MCF 10A (cell line): ENCODE data around the gene PFKP. TPM values are rescaled to one million over a fixed set of nuclear protein-coding genes. Genes with fewer than 3 reads are reported as not detected.

Experiments
- BruUV-seq: library from RNA; stranded (reverse); fragments of 400-500 nt; replicated peaks from 2 replicates; lab custom pipeline; 2021; lab: Mats Ljungman, UMichigan
- CTCF ChIA-PET: fragments of 300-600 bp; sonication (Branson Sonifier 250); formaldehyde crosslinking; extraction: SDS; loops from one replicate; lab custom pipeline; 2021; ENCODE audit warnings: antibody characterized with exemption, inconsistent platforms; lab: Yijun Ruan, JAX
- POLR2A ChIA-PET: fragments of 300-600, 350-650 bp; sonication (Branson Sonifier 250); formaldehyde crosslinking; extraction: SDS; loops from one replicate; lab custom pipeline; 2020; ENCODE audit warnings: antibody characterized with exemption, inconsistent platforms; lab: Yijun Ruan, JAX
- DNase-seq: peaks from one replicate; pipeline ENCODE4 v3.0.0-alpha.2; 2018; ENCODE audit not compliant: unreplicated experiment
- H3K27ac Mint-ChIP-seq: one replicate; pipeline ENCODE4 v1.8.0; 2022; ENCODE audit warnings: mild to moderate bottlenecking, low read depth, mixed read lengths; ENCODE audit not compliant: unreplicated experiment
- H3K27me3 Mint-ChIP-seq: one replicate; pipeline ENCODE4 v1.8.0; 2022; ENCODE audit warnings: mixed read lengths; ENCODE audit not compliant: insufficient read depth, unreplicated experiment
- H3K36me3 Mint-ChIP-seq: one replicate; pipeline ENCODE4 v1.8.0; 2022; ENCODE audit warnings: mild to moderate bottlenecking, moderate library complexity, mixed read lengths; ENCODE audit not compliant: insufficient read depth, unreplicated experiment
- H3K4me1 Mint-ChIP-seq: one replicate; pipeline ENCODE4 v1.8.0; 2022; ENCODE audit warnings: mixed read lengths; ENCODE audit not compliant: insufficient read depth, unreplicated experiment
- H3K4me3 Mint-ChIP-seq: one replicate; pipeline ENCODE4 v1.8.0; 2022; ENCODE audit warnings: mild to moderate bottlenecking, moderate library complexity, mixed read lengths; ENCODE audit not compliant: unreplicated experiment
- H3K9me3 Mint-ChIP-seq: one replicate; pipeline ENCODE4 v1.8.0; 2022; ENCODE audit warnings: mixed read lengths; ENCODE audit not compliant: unreplicated experiment
- CTCF ChIP-seq: fragments of 200-600 bp; IDR thresholded peaks from one replicate; pipeline ENCODE4 v1.8.0; 2022; ENCODE audit warnings: antibody characterized with exemption, mild to moderate bottlenecking; ENCODE audit not compliant: unreplicated experiment
- intact Hi-C: fragments of 100-400 bp; cut with micrococcal nuclease; formaldehyde crosslinking; loops from 2 replicates; pipeline ENCODE4 v1.14.1; 2022
- total RNA-seq: library from RNA; stranded (reverse); gene quantifications from 2 replicates; pipeline ENCODE4 v1.2.3, GENCODE V29; 2022

The PFKP gene
- total RNA-seq, 1 experiment from 2014 or later, result 186 TPM

DNA sequence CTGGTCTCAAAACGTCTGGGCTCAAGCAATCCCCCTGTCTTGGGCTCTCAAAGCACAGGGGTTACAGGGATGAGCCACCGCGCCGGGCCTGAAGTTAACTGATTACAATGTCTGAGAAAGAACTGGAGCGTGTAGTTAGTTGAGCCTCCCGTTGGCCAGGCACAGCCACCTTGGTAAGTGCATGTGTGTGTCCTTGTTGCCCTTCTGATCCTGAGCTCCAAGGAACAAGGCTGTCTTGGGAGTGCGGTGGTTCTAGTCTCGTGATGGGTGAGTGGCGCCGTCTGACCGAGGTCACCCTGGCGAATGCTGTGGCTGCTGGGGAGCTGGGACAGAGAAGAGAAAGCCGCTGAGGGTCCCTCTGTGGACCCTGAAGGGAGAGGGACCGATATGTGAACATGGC, 54.7 kb downstream of the PFKP start:
- Mint-ChIP-seq H3K27ac (no peak overlapping the region), H3K4me1 (peaks cover 8% of the 10 kb centered on the region), H3K4me3 (no peak overlapping the region), H3K36me3 (peaks cover 67% of the 10 kb centered on the region), H3K9me3 (no peaks in the 10 kb centered on the region), H3K27me3 (no peaks in the 10 kb centered on the region)
- POLR2A ChIA-PET, result interaction anchor here (0.8 to 1.5 kb wide), 3 partner anchors 9 to 28 kb away, joined by 3 to 8 read pairs (median 3); no protein-coding TSS in a partner anchor
- intact Hi-C loops, result no loop called here
- no peak for DNase-seq
- no TSS peak for BruUV-seq
- CTCF ChIA-PET, result interaction anchor here (0.6 to 1.1 kb wide), 2 partner anchors 32 to 48 kb away, joined by 3 to 7 read pairs; no protein-coding TSS in a partner anchor
- no peak for TF ChIP-seq CTCF

DNA sequence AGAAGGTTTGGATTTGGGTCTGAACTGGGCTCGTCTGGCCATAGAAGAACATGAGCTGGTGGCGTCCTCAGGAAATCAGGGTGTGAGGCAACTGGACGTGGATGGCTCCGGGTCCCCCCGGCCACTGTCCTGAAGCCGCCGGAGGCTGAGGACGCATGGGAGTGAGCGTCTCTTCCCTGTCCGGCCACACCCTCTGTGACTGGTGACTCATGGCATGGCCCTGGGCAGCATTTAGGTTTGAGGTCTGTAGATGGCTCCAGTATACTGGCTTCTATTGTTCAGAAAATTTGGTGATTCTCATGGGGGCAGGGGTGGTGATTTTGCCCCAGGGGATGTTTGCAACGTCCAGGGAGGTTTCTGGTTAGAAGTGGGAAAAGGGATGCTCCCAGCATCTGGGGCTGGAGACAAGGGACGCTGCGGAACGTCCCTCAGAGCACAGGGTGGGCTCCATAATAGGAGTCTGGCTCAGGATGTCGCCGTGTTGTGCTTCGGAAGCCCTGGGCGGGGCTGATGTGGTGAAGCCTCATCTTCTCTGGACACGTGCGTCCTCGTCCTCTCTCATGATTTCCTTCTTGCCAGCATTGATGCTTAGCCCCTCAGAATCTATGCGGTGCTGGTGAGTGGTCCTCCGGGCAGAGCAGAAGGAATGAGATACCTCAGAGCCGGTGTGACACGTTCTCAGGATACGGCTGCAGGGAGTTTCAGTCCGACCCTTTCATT, 55.3 kb downstream of the PFKP start:
- no peak for TF ChIP-seq CTCF
- ChIA-PET CTCF (interaction anchor here (0.6 to 1.1 kb wide), 3 partner anchors 31 to 1643 kb away, joined by 3 to 7 read pairs (median 3); no protein-coding TSS in a partner anchor), POLR2A (interaction anchor here (1.2 kb wide), 1 partner anchor 29 kb away, joined by 3 read pairs; no protein-coding TSS in a partner anchor)
- Mint-ChIP-seq H3K4me1 (peaks cover 8% of the 10 kb centered on the region), H3K9me3 (no peaks in the 10 kb centered on the region), H3K27ac (no peak overlapping the region), H3K27me3 (no peaks in the 10 kb centered on the region), H3K4me3 (no peak overlapping the region), H3K36me3 (peaks cover 62% of the 10 kb centered on the region)
- intact Hi-C loops, result no loop called here
- BruUV-seq, result no TSS peak
- peak; percentile 68 for DNase-seq

DNA sequence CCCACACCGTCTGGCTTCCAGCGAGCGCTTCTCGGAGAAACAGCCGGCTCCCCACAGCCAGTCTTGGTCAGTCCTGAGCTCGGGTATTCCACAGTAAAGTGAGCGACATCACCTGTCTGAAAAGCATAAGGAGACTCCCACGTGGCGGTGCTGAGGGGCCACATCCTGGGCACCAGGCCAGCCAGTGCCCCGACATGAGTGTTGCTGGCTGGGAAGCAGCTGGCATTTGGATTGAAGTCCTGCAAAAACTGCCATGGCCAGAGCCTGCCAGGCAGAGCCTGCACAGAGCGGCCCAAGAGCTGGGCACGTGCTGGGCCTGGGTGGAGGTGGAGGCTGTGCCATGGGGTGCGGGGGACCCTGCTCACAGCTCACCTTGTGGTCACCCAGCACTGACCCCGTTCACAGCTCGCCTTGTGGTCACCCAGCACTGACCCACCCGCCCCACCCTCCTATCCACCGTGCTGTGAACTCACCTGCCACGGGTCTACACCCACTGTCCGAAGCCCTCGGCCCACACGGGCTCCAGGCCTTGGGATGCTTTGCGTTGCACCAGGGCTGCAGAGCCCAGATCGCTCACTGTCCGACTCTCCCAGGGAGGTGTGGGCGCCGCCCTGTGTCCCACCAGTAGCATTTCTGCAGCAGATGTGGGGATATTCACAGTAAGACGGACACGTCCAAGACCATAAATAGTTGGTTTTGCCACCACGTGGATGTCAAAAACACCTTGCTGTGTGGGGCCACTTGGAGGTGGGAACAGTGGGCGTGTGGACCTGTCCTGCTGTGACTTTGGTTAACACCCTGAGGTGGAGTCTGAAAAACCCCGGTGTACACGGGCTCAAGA, 56.4 kb downstream of the PFKP start:
- no peak for TF ChIP-seq CTCF
- H3K27me3 Mint-ChIP-seq, result no peaks in the 10 kb centered on the region
- POLR2A ChIA-PET, result no interaction called here
- peaks cover 8% of the 10 kb centered on the region for H3K4me1 Mint-ChIP-seq
- DNase-seq, result no peak
- intact Hi-C loops, result no loop called here
- CTCF ChIA-PET, result no interaction called here
- H3K36me3 Mint-ChIP-seq, result peaks cover 57% of the 10 kb centered on the region
- no peak overlapping the region for H3K4me3 Mint-ChIP-seq
- no peak overlapping the region for H3K27ac Mint-ChIP-seq
- no TSS peak for BruUV-seq
- H3K9me3 Mint-ChIP-seq, result no peaks in the 10 kb centered on the region
